GM21423 (cell line): ENCODE data around the gene DBP.

Experiments
- ATAC-seq: cut with Tn5 transposase; IDR thresholded peaks from one replicate; pipeline ENCODE4 v1.9.1; 2021; ENCODE audit warnings: mild to moderate bottlenecking, moderate library complexity; ENCODE audit not compliant: unreplicated experiment

Gene DBP

DNA sequence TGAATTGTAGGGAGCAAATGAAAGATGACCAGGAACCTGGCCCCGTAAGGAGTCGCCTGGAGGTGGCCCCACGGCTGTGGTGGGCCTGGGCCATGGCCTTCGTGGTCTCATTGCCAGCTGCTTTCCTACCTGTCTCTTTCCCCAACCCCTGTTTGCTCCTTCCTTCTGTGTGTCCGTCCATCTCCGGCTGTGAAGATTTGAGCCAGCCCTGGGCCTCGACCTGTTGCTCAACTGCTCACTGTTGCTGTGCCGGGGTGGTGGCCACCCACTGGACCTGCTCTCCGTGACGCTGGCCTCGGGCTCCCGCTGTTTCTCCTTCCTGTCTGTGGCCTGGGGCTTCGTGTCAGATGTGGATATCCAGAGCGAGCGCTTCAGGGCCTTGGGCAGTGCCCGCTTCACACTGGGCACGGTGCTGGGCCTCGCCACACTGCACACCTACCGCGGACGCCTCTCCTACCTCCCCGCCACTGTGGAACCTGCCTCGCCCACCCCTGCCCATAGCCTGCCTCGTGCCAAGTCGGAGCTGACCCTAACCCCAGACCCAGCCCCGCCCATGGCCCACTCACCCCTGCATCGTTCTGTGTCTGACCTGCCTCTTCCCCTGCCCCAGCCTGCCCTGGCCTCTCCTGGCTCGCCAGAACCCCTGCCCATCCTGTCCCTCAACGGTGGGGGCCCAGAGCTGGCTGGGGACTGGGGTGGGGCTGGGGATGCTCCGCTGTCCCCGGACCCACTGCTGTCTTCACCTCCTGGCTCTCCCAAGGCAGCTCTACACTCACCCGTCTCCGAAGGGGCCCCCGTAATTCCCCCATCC, 8.5 kb downstream of the DBP start:
- no peak for ATAC-seq

- no peak for ATAC-seq
These were observed 9.3 kb downstream of the DBP start for GRCh38 chr19:48627865-48628314.

DNA sequence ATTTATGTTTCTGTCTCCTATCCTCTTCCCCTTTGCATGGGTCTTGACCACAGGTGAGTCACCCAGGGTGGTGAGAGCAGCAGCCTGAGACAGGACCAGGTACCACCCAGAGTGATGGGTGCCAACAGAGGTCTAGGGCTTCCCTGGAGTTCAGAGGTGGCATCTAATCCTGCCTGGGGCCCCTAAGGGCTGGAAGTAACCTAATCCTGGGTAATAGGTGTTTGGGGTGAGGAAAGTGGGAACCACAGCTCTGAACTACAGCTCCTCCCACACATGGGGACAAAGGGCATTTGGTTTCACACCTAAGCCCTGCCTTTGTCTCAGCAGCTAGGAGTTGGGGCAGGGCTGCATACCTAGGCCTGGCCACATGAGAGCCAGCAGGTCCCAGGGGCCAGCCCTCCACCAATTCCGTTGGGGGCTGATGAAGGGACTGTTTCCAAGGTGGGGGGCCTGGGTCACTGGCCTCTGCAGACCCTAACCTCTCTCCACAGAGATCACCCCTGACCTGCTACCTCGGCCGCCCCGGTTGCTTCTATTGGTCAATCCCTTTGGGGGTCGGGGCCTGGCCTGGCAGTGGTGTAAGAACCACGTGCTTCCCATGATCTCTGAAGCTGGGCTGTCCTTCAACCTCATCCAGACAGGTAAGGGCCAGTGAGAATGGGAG, 9.8 kb downstream of the DBP start:
- ATAC-seq: no peak

DNA sequence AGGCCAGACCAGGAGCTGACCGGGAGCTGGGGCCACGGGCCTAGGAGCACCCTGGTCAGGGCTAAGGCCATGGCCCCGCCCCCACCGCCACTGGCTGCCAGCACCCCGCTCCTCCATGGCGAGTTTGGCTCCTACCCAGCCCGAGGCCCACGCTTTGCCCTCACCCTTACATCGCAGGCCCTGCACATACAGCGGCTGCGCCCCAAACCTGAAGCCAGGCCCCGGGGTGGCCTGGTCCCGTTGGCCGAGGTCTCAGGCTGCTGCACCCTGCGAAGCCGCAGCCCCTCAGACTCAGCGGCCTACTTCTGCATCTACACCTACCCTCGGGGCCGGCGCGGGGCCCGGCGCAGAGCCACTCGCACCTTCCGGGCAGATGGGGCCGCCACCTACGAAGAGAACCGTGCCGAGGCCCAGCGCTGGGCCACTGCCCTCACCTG, 11.3 kb downstream of the DBP start:
- ATAC-seq: no peak

GRCh38 chr19:48624791-48625723, 12.1 kb downstream of the DBP start:
- ATAC-seq: no peak

DNA sequence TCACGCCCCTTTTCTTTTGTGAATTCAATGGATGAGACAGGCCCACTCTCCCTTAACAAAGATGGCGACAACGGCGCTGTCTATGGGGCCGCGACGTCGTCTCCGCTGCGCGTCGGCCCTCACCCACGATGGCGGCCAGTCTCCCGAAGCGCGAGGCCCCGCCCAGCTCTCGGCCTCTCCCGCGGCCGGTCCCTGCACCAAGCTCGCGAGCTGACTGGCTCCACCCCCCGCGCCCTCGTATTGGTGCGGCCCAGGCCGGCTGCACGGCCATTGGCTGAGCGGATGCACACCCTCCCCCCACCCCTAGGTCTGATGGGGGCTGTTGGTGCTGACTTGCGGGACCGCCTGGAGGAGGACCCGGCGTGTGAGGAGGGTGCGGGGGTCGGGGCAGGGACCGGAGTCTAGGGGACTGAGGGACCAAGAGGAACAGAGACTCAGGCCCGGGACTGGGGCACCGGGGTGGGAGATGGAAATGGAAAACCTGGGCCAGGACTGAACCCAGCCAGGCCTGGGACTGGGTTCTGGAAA, 13.0 kb downstream of the DBP start:
- ATAC-seq: peak; percentile 59

DNA sequence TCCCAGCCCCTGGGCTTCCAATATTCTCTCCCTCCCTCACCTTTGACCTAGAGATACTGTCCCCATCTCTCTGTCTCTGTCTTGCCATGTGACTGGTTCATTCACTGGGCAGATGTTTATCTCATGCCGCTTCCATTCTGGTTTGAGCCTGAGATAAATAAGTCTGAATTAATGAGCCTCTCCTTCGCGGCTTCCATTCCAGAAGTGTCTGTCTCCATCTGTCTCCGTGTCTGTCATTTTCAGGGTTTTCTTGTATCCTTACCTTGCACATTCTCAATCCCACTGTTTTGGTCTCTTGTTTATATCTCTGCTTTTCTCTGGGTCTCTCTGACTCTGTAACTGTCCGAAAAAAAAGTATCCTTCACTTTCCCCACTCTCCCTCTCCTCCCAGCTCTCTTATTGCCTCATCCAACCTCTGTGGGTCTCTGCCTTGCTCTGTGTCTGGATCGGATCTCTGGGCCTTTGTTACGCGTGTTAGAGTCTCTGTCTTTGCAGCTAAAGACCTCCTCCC, 13.6 kb downstream of the DBP start:
- ATAC-seq: no peak

- no peak for ATAC-seq
These were observed 17.2 kb downstream of the DBP start for GRCh38 chr19:48619692-48620585.

DNA sequence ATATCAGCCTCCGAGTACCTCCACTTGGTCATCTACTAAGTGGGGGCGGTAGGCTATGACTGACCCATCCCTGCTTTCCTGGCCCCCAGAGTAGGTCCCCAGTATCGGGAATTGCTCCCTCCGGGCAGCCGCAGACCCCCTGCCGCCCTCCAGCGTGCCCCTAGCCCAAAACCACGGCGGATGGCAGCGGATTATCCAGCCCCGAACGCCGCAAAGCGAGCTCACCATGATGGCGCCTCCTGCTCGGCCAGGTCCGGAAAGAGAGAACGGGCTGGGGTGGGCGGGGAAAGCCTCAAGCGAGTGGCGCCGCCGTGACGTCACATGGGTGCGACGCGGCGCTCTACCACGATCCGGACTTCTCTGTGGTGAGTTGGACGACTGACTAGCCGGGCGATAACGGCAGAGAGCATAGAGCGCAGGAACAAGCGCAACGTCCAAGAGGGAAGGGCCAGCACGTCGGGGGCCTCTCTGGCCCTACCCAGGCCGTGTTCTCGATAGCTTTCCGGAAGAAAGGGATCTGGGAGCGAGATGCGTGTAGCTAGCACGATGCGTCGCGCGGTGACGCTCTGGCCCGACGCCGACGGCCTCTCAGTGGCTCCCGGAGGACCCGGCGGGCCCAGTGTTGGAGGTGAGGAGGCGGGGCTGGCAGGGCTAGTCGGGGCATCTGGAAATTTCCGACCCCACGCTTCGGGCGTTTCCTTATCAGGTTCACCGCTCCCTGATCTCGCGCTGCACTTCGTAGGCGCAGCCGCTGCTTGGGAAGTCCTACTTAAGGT, 18.1 kb downstream of the DBP start, which contains the start of the genes RPL18 and SPHK2:
TSS of gene RPL18 (minus strand) at position 263 of the 776 bp plus-strand sequence. CDS start at position 228, 35 bp downstream.
TSS of gene SPHK2 (plus strand) at position 591 of the 776 bp plus-strand sequence. CDS start 1,009 bp downstream, outside the sequence.
- ATAC-seq: peak; percentile 82

DNA sequence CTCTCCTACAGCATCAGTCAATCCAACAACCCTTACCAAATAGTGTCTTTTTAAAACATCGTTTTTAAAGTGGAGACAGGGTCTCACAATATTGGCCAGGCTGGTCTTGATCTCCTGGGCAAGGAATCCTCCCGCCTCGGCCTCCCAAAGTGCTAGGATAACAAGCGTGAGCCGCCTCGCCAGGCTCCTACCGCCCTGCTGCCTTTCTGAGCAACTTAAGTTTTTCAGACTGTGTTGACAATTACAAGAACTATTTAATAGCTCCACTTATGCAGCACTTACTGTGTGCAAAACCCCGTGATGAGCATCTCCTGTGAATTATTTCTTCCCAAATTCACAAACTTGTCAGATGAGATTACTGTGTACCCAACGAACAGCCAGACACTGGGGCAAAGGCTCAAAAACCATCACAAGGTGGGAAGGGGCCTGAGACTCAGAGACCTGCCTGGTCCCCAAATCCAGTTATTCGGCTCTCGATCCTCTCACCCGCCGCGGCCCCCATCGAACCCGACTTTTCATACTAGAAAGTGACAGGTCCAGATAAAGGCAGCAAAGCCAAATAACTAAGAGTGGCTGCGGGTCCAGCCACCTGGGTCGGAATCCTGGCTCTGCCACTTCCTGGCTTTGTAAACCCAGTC, 18.8 kb downstream of the DBP start:
- no peak for ATAC-seq

DNA sequence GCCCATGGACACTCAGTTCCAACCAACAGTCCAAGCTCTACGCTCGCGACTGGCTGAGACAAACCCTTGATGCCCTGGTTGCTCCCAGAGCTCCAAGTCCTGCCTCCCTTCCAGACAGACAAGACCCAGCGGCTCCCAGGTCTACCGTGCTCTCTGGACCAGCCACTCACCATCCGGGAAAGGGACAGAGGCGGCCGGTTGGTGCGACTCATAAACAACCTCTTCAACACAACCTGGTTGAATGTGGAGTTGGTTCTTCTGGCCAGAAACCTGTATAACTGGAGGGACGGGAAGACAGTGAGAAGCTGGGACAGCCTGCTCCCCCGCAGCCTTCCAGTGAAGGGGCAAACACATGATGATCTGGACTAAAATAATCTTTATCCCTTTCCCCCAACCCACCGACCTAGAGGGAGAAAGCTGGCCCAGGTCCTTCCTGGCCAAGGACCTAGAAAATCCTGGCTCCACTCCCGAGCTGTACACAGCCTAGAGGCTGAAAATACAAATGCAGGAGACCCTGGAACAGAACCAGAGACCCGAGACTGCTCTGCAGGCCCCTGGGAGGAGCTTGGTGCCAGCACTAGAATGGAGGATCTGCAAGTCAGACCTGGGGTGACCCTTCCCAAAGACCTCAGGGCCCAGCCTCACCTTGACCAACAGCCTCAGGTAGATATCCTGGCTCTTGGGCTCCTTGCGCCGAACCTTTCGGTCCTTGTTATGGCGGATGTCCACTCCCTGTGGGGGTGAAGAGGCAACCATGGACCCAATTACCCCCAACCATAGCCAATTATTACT, 19.8 kb downstream of the DBP start:
- ATAC-seq: no peak

DNA sequence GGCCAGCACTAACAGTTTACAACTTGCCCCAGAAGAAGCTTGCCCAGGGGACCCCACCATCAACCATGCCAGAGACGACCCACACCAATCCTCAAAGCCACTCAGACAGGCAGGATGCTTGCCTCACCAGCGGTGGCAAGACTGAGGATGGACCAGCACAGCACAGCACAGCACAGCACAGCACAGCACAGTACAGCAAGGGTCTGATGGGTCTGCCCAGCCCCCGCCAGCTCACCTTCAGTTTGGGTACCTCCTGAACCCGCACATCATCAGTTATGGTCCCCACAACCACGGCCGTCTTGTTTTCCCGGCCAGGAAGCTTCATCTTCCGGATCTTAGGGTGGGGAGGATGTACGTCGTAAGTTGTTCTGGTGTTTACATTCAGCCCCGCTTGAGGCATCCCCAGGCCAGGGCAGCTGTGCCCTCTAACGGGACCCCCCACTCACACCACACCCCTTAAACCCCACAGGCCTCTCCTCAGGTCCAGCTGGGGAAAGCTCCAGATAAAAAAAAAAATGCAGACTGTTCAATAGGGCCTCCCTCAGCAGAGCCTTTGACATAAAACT, 20.6 kb downstream of the DBP start:
- ATAC-seq: no peak

- no peak for ATAC-seq
These were observed 21.1 kb downstream of the DBP start for GRCh38 chr19:48616041-48616436.

GRCh38 chr19:48615231-48616040, 21.7 kb downstream of the DBP start:
- ATAC-seq: no peak

DNA sequence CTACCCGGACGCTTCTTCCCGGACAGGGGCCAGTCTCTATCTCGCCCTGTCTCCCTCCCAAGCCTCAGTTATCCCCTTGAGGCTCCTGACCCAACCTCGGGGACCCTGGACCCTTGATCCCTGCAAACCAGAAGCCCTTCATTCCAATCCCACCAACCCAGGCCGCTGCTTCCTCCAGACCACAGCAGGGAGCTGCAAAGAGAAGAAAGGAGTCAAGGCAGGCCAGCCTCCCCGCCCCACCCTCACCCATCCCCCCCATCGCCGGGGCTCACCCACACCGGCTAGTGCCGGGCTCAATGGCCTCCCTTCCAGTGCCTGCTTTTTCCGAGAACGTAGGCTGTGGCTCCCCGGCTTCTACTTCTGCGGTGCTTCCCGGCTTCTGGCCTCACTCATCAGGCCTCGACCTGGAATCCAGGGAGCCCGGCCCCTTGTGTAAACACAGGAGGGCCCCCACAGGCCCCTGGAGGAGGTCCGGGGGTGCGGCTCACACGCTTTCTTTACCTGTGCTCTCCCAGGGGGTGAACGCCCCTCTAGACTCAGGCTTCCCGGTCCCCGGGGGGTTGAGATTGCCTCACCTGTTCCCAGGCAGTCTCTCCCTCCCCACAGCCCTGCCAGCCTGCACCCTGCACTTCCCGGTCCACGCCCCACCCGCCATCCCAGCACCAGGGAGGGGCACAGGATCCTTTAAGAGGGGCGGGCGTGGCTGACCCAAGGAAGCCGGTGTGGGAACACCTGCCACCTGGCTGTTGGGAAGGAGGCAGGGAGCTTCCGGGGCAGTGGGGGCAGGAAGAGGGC, 22.5 kb downstream of the DBP start, which contains the start of gene FAM83E:
TSS of gene FAM83E (minus strand) at position 641 of the 795 bp plus-strand sequence. CDS start 1,704 bp downstream, outside the sequence.
- ATAC-seq: no peak
